ENCODE measurements around the gene TOGARAM2.

The TOGARAM2 gene

DNA sequence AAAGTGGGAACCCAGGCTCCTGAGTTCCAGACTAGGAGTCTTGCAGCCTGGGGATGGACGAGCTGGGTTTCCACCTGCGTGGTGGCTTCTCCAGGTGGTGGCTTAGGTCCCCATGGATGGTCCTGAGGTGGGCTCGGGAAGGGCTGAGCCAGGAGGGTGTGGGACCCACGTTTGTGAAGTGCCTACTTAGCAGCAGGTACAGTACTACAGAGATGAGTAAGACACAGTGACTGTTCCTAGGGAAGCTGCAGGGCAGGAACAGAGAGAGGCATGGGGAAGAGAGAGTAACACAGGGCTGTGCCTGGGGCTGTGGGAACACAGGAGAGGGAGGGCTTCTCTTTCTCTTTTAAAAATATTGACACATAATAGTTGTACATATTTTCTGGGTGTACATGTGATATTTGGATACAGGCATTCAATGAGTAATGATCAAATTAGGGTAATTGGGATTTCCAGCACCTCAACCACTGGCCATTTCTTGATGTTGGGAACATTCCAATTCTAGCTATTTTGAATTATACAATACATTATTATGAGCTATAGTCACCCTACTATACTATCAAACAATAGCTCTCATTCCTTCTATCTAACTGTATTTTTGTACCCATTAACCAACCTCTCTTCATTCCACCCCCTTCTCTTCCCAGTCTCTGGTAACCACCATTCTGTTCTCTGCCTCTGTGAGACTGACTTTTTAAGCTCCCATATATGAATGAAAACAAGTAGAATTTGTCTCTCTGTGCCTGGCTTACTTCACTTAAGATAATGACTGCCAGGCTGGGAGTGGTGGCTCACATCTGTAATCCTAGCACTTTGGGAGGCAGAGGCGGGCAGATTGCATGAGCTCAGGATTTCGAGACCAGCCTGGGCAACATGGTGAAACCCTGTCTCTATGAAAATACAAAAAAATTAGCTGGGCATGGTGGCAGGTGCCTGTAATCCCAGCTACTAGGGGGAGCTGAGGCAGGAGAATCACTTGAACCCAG is 15.0 kb downstream of the TOGARAM2 start:
- DNase-seq (ENCODE audit: low read depth, low spot score) = no peak
- TF ChIP-seq, protein P1, sequence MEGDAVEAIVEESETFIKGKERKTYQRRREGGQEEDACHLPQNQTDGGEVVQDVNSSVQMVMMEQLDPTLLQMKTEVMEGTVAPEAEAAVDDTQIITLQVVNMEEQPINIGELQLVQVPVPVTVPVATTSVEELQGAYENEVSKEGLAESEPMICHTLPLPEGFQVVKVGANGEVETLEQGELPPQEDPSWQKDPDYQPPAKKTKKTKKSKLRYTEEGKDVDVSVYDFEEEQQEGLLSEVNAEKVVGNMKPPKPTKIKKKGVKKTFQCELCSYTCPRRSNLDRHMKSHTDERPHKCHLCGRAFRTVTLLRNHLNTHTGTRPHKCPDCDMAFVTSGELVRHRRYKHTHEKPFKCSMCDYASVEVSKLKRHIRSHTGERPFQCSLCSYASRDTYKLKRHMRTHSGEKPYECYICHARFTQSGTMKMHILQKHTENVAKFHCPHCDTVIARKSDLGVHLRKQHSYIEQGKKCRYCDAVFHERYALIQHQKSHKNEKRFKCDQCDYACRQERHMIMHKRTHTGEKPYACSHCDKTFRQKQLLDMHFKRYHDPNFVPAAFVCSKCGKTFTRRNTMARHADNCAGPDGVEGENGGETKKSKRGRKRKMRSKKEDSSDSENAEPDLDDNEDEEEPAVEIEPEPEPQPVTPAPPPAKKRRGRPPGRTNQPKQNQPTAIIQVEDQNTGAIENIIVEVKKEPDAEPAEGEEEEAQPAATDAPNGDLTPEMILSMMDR (IDR thresholded peaks at IDR 0.05; ENCODE audit: low read depth, low read length) = no peak
- H3K4me3 ChIP-seq (ENCODE audit: low read depth, low read length) = no peak overlapping the region
- in situ Hi-C loops (cut with HindIII; ENCODE audit: low sequenced_read_pairs) = no loop called here

DNA sequence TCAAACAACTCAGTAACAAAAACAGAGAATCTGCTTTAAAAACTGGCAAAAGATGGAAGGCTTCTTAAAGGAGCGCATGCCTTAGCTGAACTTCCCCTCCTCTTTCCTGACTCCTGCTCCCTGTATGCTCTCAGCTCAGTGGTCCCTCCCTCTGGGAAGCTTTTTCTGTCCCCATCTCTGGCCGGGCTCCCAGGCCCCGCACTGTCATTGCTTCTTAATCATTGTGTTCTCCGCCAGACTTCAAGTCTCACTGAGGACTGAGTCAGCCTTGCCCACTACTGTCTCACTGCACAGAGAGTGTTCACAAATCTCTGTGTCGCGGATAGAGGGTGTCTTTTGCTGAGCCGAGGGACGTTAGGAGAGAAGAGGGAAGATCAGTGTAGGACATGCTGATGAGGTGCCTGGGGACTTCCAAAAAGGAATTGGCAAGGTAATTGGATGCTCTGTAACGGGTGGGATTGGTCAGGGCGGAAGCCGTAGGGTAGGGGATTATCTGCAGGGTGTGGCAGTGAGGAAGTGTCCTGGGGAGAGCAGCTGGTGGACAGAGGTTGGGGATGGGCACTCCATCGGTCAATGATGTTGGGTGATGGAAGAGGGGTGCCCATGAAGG is 16.2 kb downstream of the TOGARAM2 start:
- in situ Hi-C loops (cut with HindIII; ENCODE audit: low sequenced_read_pairs) = no loop called here
- no peak overlapping the region for H3K4me3 ChIP-seq (ENCODE audit: low read depth, low read length)
- no peak for DNase-seq (ENCODE audit: low read depth, low spot score)
- TF ChIP-seq, protein P1 (IDR thresholded peaks at IDR 0.05; ENCODE audit: low read depth, low read length) = no peak

DNA sequence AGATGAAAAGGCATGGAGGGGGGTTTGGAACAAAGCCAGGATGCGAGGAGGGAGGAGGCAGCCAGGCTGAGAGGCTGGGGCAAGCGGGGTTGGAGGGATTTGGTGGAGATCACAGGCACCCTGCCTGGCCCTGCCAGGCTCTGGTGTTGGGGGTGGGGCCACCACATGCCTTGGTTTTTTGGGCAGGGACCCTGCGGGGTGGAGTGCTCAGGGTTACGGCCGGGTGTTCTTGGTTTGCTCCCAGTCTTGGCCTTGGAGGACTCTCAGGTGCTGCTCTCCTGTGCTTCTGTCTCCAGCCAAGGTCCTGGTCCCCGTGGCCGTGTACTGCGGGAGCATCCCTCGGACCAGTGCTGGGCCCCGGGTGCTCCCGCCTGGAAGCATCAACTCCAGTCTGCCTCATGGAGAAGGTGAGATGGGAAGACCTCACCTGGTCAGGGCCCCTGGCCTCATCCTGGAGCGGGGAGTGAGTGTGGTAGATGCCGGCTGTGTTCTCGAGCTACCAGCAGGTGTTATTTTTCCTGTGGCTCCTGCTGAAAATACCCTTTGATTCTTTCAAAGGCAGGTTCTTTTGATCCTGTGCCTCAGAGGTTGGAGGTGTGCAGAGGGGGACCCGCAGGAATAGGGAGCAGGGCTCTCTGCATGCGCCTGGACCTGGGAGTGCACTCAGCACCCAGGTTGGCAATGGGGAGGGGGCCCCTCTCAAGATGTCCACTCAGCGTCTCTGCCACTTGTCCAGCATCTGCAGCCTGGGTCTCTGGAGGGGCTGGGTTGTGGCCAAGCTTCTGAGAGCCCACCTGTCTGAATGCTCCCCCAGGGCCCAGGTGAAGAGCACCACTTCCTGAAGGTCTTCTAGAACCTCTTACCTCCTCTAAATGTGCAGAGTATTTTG is 17.0 kb downstream of the TOGARAM2 start:
- no peak for DNase-seq (ENCODE audit: low read depth, low spot score)
- in situ Hi-C loops (cut with HindIII; ENCODE audit: low sequenced_read_pairs) = no loop called here
- no peak overlapping the region for H3K4me3 ChIP-seq (ENCODE audit: low read depth, low read length)
- TF ChIP-seq, protein P1 (IDR thresholded peaks at IDR 0.05; ENCODE audit: low read depth, low read length) = no peak

DNA sequence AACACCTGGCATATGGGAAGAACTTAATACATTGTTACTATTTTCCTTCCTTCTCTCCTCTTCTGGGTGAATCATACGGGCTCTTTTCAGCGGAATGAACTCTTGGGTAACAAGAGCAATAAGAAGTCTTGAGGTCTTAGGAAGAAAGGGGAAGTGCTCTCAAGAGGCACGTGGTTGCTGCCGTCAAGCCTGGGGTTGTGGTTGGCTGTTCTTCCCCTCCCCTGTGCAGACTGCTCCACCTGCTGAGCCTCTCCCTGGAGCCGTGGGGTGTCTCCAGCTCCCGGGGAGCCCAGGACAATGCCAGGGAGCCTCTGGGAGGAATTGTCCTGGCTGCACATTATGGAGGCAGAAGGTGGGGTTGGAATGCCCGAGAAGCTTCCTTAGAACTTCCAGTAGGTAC is 19.4 kb downstream of the TOGARAM2 start:
- TF ChIP-seq, protein P1 (IDR thresholded peaks at IDR 0.05; ENCODE audit: low read depth, low read length) = no peak
- in situ Hi-C loops (cut with HindIII; ENCODE audit: low sequenced_read_pairs) = no loop called here
- H3K4me3 ChIP-seq (ENCODE audit: low read depth, low read length) = no peak overlapping the region
- no peak for DNase-seq (ENCODE audit: low read depth, low spot score)

DNA sequence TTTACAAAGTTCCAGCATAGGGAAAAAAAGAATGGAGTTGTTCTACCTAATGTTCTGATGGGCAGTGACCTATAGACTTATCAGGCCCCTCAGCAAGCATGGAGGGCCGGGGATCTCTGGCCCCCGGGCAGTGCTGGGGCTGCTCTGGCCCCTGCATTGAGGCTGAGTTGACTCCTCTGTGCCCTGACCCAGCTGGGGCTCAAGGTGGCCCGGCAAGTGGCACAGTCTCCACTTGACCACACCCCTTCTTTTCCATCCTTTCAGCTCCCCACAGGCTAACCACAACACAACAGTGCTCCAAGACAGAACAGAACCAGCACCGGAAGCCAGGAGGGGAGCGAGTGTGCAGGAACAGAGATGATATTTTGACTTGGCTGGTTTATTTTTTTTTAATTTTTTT is 19.9 kb downstream of the TOGARAM2 start:
- DNase-seq (ENCODE audit: low read depth, low spot score) = no peak
- in situ Hi-C loops (cut with HindIII; ENCODE audit: low sequenced_read_pairs) = no loop called here
- no peak overlapping the region for H3K4me3 ChIP-seq (ENCODE audit: low read depth, low read length)
- TF ChIP-seq, protein P1 (IDR thresholded peaks at IDR 0.05; ENCODE audit: low read depth, low read length) = no peak

GRCh38 chr2:29001806-29002205 is 20.7 kb downstream of the TOGARAM2 start:
- H3K4me3 ChIP-seq (ENCODE audit: low read depth, low read length) = no peak overlapping the region

More at GRCh38 chr2:29001806-29002205, 20.7 kb downstream of the TOGARAM2 start:
- TF ChIP-seq, protein P1 (IDR thresholded peaks at IDR 0.05; ENCODE audit: low read depth, low read length) = no peak
- in situ Hi-C loops (cut with HindIII; ENCODE audit: low sequenced_read_pairs) = no loop called here
- no peak for DNase-seq (ENCODE audit: low read depth, low spot score)
